Measurements from ENCODE around the gene FAM163B.
A peak's percentile ranks its signal among the peaks of the same experiment; 100 is the strongest.

Gene FAM163B

DNA sequence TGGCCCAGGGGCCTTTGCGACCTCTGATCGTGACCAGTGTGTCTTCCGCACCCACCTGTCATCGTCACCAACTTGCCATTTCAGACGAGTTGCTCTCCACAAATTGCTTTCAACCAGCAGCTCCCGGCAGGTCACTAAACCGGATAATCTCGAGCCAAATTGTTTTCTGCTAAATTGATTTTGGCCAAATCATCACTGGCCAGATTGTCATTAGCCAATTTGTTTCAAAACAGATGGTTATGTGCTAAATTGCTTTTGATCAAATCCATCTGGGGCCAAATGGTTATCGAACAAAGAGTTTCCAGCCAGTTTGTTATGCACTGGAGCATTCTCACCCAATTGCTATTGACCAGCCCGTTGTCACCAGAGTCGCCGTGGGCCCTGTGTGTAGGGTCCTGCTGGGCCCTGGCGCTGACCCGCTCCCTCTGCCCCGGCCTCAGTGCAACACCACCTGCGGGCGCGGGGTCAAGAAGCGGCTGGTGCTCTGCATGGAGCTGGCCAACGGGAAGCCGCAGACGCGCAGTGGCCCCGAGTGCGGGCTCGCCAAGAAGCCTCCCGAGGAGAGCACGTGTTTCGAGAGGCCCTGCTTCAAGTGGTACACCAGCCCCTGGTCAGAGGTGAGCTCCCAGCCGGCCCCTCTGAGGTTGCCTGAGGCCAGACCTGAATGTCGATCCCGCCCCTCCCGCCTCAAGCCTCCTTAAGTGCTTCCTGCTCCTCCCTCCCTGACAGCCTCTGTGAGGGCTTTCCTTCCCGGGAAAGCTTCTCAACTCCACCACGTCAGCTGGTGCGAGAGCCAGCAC, 39.1 kb downstream of the FAM163B start:
- TF ChIP-seq, protein P1, sequence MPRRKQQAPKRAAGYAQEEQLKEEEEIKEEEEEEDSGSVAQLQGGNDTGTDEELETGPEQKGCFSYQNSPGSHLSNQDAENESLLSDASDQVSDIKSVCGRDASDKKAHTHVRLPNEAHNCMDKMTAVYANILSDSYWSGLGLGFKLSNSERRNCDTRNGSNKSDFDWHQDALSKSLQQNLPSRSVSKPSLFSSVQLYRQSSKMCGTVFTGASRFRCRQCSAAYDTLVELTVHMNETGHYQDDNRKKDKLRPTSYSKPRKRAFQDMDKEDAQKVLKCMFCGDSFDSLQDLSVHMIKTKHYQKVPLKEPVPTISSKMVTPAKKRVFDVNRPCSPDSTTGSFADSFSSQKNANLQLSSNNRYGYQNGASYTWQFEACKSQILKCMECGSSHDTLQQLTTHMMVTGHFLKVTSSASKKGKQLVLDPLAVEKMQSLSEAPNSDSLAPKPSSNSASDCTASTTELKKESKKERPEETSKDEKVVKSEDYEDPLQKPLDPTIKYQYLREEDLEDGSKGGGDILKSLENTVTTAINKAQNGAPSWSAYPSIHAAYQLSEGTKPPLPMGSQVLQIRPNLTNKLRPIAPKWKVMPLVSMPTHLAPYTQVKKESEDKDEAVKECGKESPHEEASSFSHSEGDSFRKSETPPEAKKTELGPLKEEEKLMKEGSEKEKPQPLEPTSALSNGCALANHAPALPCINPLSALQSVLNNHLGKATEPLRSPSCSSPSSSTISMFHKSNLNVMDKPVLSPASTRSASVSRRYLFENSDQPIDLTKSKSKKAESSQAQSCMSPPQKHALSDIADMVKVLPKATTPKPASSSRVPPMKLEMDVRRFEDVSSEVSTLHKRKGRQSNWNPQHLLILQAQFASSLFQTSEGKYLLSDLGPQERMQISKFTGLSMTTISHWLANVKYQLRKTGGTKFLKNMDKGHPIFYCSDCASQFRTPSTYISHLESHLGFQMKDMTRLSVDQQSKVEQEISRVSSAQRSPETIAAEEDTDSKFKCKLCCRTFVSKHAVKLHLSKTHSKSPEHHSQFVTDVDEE (CRISPR knock-in tag; IDR thresholded peaks at IDR 0.05) = 0 out of 2 replicates have a peak, but pooled peaks have one; percentile 15
- no peak for TF ChIP-seq CSDC2 (CRISPR knock-in tag; IDR thresholded peaks at IDR 0.05)
- no peak for TF ChIP-seq TOX (CRISPR knock-in tag; IDR thresholded peaks at IDR 0.05; ENCODE audit: borderline replicate concordance)
- TF ChIP-seq CSRNP3 (CRISPR knock-in tag; IDR thresholded peaks at IDR 0.05) = no peak
- no peak for TF ChIP-seq ZFP3 (CRISPR knock-in tag; IDR thresholded peaks at IDR 0.05)
- TF ChIP-seq SNAI2 (CRISPR knock-in tag; IDR thresholded peaks at IDR 0.05) = no peak
- no peak for TF ChIP-seq ARNTL (CRISPR knock-in tag; IDR thresholded peaks at IDR 0.05; ENCODE audit: borderline replicate concordance, low read depth)
- TF ChIP-seq ZC3H10 (CRISPR knock-in tag; IDR thresholded peaks at IDR 0.05) = no peak
- TF ChIP-seq, protein P2, sequence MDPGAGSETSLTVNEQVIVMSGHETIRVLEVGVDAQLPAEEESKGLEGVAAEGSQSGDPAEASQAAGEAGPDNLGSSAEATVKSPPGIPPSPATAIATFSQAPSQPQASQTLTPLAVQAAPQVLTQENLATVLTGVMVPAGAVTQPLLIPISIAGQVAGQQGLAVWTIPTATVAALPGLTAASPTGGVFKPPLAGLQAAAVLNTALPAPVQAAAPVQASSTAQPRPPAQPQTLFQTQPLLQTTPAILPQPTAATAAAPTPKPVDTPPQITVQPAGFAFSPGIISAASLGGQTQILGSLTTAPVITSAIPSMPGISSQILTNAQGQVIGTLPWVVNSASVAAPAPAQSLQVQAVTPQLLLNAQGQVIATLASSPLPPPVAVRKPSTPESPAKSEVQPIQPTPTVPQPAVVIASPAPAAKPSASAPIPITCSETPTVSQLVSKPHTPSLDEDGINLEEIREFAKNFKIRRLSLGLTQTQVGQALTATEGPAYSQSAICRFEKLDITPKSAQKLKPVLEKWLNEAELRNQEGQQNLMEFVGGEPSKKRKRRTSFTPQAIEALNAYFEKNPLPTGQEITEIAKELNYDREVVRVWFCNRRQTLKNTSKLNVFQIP (CRISPR knock-in tag; IDR thresholded peaks at IDR 0.05; ENCODE audit: borderline replicate concordance, low read depth) = no peak
- no peak for TF ChIP-seq ESRRG (CRISPR knock-in tag; IDR thresholded peaks at IDR 0.05)
- TF ChIP-seq RARB (CRISPR knock-in tag; IDR thresholded peaks at IDR 0.05) = no peak
- no peak for TF ChIP-seq ZNF565 (CRISPR knock-in tag; conservative IDR thresholded peaks at IDR 0.05; ENCODE audit: low read depth)
- peak; percentile 67; the same call in 1 of the 2 replicates for TF ChIP-seq TCF4 (CRISPR knock-in tag; IDR thresholded peaks at IDR 0.05; ENCODE audit: borderline replicate concordance)
- no peak for TF ChIP-seq ZNF70 (CRISPR knock-in tag; IDR thresholded peaks at IDR 0.05)
- no peak for TF ChIP-seq ZNF8 (CRISPR knock-in tag; IDR thresholded peaks at IDR 0.05)

DNA sequence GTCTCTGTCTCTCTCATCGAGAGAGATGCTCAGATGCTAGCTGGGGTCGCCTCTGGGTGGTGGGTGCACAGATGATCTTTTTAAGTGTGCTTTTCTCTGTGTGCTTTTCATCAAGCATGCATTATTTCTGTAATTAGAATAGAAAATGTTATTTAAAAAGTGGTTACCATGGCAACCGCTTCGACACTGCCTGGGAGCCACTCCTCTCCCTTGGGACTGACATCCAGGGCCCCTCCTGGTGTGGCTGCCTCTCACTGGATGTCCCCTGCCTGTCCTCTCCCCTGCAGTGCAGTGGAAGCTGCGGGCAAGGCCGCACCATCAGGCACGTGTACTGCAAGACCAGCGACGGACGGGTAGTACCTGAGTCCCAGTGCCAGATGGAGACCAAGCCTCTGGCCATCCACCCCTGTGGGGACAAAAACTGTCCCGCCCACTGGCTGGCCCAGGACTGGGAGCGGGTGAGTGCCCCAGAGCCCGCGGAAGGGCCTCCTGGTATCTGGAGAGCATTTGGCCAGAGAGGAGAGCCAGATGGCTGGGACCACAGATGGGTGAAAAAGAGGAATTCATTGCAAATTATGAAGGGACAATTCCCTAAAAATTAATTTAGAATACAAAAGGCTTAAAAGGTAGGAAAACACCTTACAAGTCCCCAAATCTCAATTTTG, 39.9 kb downstream of the FAM163B start:
- ATAC-seq = no peak

More for the DNA sequence above, 39.1 kb downstream of the FAM163B start:
- ATAC-seq = no peak

GRCh38 chr9:133568186-133568585, 41.0 kb downstream of the FAM163B start:
- no peak for ATAC-seq
- TF ChIP-seq SNAI2 (CRISPR knock-in tag; IDR thresholded peaks at IDR 0.05) (no peak), ZNF8 (CRISPR knock-in tag; IDR thresholded peaks at IDR 0.05) (no peak), OSR1 (CRISPR knock-in tag; IDR thresholded peaks at IDR 0.05) (no peak)

More for the DNA sequence above, 39.9 kb downstream of the FAM163B start:
- TF ChIP-seq CSDC2 (CRISPR knock-in tag; IDR thresholded peaks at IDR 0.05) = no peak
- TF ChIP-seq ZC3H10 (CRISPR knock-in tag; IDR thresholded peaks at IDR 0.05) = no peak
- TF ChIP-seq, protein P1 (CRISPR knock-in tag; IDR thresholded peaks at IDR 0.05) = 0 out of 2 replicates have a peak, but pooled peaks have one; percentile 14

GRCh38 chr9:133566817-133567216, 42.4 kb downstream of the FAM163B start:
- TF ChIP-seq PPARA (CRISPR knock-in tag; IDR thresholded peaks at IDR 0.05; ENCODE audit: borderline replicate concordance) = no peak

More at GRCh38 chr9:133566817-133567216, 42.4 kb downstream of the FAM163B start:
- no peak for ATAC-seq
